LHCN-M2 (cell line): ENCODE measurements around the gene IZUMO4. TPM values are rescaled to one million over a fixed set of nuclear protein-coding genes. Genes with fewer than 3 reads are reported as not detected.
"Not testable (repeated sequence)": the region's sequence is repeated elsewhere in the genome, so short reads cannot be mapped to it uniquely, and the experiment has no call there.

Source experiments
- DNase-seq: peaks from one replicate; pipeline ENCODE4 v3.0.0-alpha.2; 2012; ENCODE audit warnings: low read depth
- total RNA-seq: library from RNA; depleted of rRNA; stranded (reverse); fragments of >200 nt; gene quantifications from 2 replicates; pipeline ENCODE4 v1.2.3, GENCODE V29; 2014

IZUMO4 gene
- total RNA-seq, 1 experiment from 2014 or later, result 1.2 TPM

GRCh38 chr19:2122251-2122650 is 25.5 kb downstream of the IZUMO4 start:
- DNase-seq, result no peak

GRCh38 chr19:2122982-2123381 is 26.3 kb downstream of the IZUMO4 start:
- DNase-seq, result no peak

GRCh38 chr19:2123682-2124387 is 27.1 kb downstream of the IZUMO4 start:
- DNase-seq, result peak; percentile 7

GRCh38 chr19:2126879-2127518 is 30.3 kb downstream of the IZUMO4 start:
- DNase-seq, result no peak

GRCh38 chr19:2127758-2128157 is 31.0 kb downstream of the IZUMO4 start:
- no peak for DNase-seq

GRCh38 chr19:2128252-2128651 is 31.5 kb downstream of the IZUMO4 start:
- not testable (repeated sequence) for DNase-seq

GRCh38 chr19:2129022-2129421 is 32.3 kb downstream of the IZUMO4 start:
- no peak for DNase-seq

- DNase-seq, result no peak
These were observed 32.8 kb downstream of the IZUMO4 start for GRCh38 chr19:2129486-2129885.

GRCh38 chr19:2129892-2130770 is 33.4 kb downstream of the IZUMO4 start:
- no peak for DNase-seq

GRCh38 chr19:2131012-2131975 is 34.6 kb downstream of the IZUMO4 start:
- not testable (repeated sequence) for DNase-seq

GRCh38 chr19:2132191-2132590 is 35.5 kb downstream of the IZUMO4 start:
- DNase-seq, result no peak

GRCh38 chr19:2132731-2133490 is 36.2 kb downstream of the IZUMO4 start:
- DNase-seq, result no peak

- DNase-seq, result no peak
These were observed 39.0 kb downstream of the IZUMO4 start for GRCh38 chr19:2135474-2136402.

GRCh38 chr19:2136796-2137195 is 40.1 kb downstream of the IZUMO4 start:
- DNase-seq, result no peak

- DNase-seq, result no peak
These were observed 41.5 kb downstream of the IZUMO4 start for GRCh38 chr19:2138061-2138728.

GRCh38 chr19:2139385-2140137 is 42.8 kb downstream of the IZUMO4 start:
- DNase-seq, result peak; percentile 27

GRCh38 chr19:2140138-2140569 is 43.4 kb downstream of the IZUMO4 start:
- peak; percentile 42 for DNase-seq
